ENCODE measurements around the gene PRDM10. TPM values are rescaled to one million over a fixed set of nuclear protein-coding genes. Genes with fewer than 3 reads are reported as not detected.
"Not testable (repeated sequence)": the region's sequence is repeated elsewhere in the genome, so short reads cannot be mapped to it uniquely, and the experiment has no call there.

The PRDM10 gene
- polyA plus RNA-seq, 1 donor = 6.0 TPM

DNA sequence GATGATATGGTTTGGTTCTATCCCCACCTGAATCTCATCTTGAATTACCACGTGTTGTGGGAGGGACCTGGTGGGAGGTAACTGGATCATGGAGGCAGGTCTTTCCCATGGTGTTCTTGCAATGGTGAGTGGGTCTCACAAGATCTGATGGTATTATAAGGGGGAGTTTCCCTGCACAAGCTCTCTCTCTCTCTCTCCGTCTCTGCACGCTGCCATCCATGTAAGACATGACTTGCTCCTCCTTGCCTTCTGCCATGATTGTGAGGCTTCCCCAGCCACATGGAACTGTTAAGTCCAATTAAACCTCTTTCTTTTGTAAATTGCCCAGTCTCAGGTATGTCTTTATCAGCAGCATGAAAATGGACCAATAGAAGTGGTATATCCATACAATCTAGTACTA is 13.2 kb upstream of the PRDM10 start:
- not testable (repeated sequence) for DNase-seq (ENCODE audit: low read depth)

DNA sequence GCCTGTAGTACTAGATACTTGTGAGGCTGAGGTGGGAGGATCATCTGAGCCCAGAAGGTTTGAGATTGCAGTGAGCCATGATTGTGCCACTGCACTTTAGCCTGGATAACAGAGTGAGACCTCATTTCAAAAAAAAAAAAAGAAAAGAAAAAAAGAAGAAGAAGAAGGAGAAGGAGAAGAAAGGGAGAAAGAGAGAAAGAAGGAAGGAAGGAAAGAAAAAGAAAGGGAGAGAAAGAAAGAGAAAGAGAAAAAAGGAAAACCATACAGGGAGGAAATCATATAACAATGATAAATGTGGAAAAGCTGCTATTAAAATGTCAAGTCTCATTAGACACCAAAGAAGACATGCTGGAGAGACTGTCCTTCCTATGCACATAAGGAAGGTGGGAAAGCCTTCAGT is 5.7 kb upstream of the PRDM10 start:
- no peak for DNase-seq (ENCODE audit: low read depth)

DNA sequence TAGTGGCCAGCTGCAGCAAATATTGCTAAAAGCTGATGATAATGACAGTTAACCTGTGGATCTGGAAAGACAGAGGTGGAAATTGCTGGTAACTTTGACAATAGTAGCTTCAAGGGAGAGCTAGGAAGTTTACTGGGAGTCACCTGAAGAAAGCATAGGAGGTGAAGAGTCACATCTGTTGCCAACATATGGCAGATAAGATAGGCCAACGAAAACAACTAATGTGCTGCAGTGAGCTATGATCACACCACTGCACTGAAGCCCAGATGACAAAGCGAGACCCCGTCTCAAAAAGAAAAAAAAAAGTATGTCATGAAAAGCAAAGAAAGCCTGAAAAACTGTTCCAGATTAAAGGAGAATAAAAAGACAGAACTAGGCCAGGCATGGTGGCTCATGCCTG is 4.3 kb upstream of the PRDM10 start:
- DNase-seq (ENCODE audit: low read depth) = no peak

DNA sequence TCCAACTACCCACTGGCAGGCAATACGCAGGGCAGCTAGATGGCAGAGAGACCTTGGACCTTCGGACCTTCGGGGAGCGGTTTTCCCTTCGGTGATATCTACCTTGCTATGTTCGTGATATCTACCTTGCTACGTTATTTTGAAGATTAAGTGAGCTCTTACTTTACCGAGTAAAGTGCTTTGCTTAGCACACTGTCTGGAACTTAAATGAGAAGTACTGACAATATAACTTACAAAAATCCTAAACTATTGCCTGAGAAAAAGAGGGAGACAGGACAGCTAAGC is 1.0 kb upstream of the PRDM10 start:
- DNase-seq (ENCODE audit: low read depth) = no peak

DNA sequence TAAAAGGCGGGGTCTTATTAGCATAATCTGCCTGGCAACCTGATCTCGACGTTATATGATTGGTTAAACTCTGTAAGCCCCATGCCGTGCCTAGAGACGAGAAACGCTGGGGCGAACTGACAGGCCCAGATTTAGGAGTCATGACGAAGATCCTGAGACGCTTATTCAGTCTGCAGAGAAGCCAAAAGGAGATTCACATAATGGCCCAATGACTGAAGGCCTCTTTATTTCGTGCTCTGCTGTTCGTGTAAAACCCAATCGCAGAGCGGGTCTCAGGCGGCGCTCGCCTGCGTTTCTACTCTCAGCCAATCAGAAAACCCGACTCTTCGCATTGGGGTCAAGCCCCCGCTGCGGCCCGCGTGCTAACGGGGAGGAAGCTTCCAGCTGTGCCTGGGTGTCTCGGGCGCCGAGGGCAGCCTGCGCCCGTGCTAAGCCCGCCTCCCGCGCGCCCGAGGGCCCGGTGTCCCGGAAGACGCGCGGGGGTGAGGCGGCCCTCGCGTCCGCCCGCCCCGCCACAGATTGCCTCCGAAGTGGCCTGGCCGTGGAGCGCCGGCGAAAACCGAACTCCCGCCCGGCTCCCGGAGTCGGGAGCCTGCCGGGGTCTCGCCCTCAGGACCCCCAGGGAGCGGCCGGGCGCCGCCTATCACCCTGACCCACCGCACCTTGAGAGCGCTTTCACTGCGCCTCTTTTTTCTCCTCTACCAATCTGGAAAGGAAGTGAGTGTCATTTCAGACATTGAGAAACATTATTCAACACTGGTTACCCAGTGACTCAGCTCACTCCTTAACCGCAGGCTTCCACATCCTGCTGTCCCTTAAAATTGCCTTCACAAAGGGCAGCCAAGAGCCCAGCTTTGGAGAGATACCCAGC is 446 bp upstream of the PRDM10 start:
- DNase-seq (ENCODE audit: low read depth) = peak; percentile 95

DNA sequence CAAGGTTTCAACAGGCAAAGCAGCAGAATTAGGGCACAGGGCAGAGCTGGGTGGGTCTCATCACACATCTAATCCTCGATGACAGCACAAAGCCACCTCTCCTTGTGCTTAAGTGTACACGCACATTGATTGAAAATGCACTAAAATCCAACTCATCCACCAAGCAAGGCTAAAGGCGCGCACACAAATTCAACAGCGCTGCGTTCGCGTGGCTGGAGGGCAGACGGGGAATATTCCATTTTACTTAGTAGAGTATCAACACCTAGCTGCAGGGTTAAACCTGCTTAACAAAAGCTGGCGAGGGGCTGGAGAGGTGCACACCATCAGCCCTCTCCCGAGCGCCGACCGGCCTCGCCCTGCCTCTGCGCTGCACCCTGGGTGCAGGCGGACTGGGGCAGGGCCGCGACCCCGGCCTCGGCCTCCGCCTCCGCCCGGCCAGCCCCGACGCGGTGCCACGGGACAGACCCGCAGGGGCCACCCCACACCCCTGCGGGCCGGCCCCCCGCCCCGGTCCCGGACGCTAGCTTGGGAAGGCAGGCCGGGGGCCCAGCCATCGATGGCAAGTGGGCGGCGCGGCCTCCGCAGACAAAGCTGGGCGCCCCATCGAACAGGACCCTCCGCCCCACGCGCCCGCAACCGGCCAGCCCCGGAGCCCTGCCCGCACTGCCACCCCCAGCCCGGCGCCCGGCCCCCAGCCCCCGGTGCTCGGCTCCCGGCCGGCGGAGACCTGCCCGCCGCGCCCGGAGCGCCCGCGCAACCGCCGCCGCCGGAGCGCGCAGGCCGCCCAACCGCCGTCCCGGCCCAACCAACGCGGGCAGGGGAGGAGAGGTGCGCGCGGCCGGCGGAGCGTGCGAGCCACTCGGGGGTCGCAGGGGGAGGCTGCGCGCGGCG is 929 bp downstream of the PRDM10 start:
- no peak for DNase-seq (ENCODE audit: low read depth)

DNA sequence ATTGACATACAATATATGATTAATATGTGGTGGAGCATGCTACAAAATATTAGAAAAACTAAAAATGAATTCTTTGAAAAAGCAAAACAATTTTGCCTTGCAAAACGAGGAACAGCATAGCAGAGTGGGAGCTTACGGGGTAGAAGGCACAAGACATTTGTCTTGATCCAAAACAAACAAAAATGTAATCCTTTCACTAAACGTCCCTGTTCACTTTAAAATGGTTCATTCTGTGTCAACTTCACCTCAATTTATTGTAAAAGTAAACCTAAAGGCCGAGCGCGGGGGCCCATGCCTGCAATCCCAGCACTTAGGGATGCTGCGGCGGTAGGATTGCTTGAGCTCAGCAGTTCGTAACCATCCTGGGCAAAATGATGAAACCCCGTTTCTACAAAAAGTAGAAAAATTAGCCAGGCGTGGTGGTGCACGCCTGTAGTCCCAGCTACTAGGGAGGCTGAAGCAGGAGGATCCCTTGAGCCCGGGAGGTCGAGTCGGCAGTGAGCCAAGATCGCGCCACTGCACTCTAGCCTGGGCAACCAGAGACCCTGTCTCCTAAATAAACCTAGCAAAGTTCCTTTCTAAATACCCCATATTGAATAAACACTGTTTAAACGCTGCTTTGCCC is 2.0 kb downstream of the PRDM10 start:
- no peak for DNase-seq (ENCODE audit: low read depth)

DNA sequence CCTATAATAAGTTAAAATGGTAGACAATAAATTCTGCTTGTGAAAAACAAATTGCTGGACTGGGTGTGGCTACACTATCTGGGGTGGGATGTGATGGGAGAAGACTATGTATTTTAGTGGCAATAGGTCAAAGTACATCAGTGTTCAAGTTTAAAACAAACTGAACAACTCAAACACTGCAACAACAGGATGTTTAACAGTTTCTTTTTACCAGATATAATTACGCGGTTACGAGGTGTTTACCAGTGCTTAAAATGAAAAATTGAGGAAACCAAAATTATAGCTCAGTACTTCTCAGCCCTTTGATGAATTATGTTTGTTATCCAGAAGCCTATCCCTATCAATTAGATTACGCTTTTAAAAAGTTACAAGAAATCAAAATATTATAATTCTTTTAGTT is 3.2 kb downstream of the PRDM10 start:
- DNase-seq (ENCODE audit: low read depth) = no peak

DNA sequence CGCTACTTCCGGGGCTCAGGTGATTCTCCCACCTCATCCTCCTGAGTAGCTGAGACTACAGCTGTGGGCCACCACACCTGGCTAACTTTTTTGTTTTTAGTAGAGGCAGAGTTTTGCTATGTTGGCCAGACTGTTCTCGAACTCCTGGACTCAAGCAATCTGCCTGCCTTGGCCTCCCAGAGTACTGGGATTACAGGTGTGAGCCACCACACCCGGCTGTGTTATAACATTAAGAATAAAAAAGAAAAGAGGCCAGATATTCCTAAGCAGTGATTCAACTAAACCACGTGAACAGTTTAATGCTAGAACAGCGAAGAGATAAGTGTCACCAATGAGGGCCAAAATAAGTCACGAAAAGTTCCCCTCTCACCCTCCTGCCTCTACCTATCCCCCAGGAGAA is 3.7 kb downstream of the PRDM10 start:
- no peak for DNase-seq (ENCODE audit: low read depth)

DNA sequence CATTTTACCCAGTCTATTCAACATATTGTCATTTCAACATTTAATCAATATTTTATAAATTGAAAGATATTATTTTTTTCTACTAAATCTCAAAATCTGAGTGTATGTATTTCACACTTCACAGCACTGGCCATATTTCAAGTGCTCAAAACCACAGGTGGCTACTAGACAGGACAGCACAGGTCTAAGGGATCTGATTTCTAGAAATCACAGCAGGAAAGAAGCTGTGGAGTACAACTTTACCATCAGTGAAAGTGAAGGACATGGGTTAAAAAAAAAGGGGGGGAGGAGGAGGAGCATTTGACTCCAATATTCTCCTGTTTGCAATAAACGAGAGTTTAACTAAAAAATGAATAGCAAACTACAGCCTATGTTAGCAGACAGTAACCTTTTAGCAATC is 4.5 kb downstream of the PRDM10 start:
- DNase-seq (ENCODE audit: low read depth) = no peak

DNA sequence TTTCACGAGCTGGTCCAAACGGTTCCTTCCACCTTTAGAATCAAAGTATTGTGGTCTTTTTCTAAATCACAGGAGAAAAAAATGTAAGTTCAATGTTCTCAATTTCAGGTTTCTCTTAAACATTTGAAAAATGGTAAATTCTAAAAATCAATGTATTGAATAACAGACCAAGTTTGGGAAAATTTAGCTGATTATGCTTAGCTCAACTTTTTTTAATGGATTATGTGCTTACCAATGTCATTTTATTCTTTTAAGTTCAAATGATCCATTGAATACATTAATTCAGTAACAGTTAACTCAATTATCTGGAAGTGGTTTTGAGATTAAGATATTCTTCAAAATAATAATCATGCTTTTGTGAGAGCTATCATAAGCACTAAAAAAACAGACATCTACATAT is 5.1 kb downstream of the PRDM10 start:
- no peak for DNase-seq (ENCODE audit: low read depth)

DNA sequence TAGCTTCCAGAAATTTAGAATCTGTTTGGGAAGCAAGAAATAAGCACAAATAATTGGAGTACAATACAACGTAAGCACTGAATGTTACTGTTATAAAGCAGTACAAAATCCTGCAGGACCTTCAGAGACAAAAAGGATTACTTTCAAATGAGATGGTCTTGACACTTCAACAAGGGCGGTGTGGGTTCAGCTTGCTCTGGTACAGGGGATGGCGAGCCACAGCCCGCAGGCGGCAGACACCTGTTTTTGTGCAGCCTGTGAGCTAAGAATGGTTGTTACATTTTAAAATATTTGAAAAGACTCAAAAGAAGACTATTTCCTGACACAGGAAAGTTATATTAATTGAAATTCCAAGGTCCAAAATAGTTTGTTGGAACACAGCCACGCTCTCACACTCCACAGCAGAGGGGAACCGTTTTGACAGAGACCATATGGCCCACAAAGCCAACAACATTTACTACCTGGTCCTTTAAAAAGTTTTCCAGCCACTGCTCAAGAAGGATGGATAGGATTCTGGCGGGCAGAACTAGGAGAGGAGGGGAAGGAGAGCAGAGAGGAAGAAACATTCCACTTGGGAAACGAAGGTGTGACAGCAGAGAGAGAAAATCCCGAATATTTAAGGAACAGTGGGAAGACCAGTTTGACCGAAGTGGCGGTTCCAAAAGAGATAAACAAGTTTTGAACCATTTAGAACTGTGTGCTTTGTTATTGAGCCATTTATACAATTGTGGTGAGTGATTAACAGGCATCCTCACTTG is 6.3 kb downstream of the PRDM10 start:
- DNase-seq (ENCODE audit: low read depth) = no peak

DNA sequence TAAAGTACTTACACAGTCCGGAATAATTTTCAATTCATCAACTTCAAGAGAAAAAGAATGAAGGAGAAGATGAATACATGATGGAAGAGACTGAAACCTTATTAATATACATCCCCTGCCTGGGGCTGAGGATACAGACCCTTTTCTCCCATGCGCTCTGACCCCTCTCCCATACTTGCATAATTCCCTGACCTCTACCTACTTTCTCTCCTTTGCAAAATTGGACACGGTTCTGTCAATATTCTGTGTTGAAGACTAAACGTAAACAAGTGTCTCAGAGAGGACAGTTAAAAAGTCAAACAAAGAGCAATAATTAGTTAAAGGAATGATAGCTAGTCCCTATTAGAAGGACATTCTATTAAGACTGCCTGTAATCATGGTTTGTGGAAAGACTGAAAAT is 7.5 kb downstream of the PRDM10 start:
- DNase-seq (ENCODE audit: low read depth) = no peak

DNA sequence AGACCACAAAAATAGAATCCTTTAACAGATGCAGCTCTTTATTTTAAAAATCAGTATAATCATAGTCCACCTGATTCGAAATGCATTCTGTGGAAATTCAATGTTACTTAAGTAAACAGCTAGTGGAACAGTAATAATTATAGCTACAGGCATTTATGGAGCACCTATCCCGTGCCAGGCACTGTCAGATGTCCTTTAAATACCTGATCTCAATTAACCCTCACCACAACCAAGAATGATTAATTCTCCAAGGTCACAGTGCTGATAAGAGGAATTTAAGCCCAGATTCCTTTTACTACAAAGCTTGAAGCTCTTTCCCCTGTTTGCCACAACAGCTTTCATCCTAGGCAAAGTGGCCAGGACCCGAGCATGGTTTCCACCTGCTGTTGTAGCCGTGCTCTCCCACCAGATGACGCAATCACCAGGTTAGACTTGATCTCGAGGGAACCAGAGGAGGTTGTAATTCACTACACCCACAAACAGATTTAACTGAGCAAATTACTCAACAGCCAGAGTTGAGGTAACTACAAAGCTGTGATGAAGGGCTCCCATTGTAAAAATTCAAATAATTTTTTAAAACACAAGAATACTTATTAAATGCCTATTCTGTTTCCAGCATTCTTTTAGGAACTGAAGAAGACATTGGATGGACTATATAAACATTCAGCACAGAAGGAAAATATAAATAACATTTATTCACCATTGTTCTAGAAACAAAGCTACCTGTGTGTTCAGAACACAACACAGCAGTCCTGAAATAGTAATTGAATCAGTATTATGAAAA is 10.3 kb downstream of the PRDM10 start:
- DNase-seq (ENCODE audit: low read depth) = no peak

DNA sequence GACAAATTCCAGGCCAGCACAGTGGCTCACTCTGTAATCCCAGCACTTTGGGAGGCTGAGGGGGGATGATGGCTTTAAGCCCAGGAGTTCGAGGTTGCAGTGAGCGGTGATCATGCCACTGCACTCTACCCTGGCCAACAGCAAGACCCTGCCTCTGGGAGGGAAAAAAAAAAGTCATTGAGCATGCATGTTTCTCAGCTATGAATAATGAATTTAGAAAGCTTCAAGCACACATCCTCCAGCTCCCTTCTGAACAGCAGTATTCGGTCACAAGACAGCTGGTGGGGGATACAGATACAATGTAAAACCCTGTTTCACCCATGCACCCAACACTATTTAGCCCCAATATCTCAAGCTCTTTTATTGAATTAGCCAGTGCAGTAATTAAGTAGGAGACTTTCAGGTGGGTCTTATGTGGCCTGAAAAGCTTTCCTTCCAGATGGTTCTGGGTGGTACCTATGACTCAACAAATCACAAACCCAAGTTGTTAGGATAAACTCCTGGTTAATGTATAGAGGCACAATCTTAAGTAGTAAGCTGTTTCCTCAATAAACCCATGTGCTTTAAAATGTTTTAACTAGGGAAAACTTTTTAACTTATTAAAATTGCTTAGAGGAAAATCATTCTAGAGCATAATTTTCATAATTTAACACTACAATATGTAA is 13.4 kb downstream of the PRDM10 start:
- no peak for DNase-seq (ENCODE audit: low read depth)

DNA sequence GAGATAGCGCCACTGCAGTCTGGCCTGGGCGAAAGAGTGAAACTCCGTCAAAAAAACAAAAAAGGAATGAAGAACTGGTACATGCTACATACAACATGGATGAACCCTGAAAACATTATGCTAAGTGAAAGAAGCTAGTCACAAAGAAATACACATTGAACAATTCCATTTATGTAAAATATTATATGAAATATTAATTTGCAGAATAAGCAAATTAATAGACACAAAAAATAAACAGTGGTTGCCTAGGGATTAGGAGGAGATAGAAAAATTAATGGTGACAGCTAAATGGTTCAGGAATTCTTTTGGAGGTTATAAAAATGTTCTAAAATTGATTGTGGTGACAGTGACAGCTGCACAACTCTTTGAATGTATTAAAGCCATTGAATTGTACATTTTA is 14.7 kb downstream of the PRDM10 start:
- DNase-seq (ENCODE audit: low read depth) = no peak

DNA sequence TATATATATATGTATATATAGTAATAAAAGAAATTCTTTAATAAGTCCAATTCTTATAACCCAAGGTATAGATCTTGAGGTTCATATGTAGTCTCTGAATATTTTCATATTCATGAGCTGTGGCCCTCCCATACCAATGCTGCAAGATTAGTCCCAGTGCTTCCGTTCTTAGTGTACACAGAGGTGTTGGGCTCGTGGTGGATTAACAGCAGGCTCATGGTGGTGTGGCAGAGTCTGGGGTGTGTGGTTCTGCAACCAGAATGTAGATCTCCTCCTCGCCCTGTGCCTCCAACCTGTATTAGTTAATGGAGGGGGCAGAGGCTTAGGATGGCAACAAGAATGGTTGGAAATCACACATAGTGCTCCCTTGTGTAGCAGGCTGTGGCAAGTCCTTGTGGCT is 16.8 kb downstream of the PRDM10 start:
- no peak for DNase-seq (ENCODE audit: low read depth)

DNA sequence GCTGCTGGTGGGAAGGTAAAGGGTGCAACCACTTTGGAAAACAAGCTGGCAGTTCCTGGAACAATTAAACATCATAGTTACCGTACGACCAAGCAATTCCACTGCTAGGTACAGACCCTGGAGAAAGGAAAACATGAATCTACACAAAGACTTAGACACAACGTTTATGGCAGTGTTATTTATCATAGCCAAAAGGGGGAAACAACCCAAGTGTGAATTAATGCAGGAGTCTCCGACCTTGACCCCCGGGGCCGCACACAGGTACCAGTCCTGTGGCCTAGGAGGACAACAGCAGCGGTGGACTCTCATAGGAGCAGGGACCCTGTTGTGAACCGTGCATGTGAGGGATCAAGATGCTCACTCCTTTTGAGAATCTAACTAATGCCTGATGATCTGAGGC is 22.5 kb downstream of the PRDM10 start:
- no peak for DNase-seq (ENCODE audit: low read depth)

DNA sequence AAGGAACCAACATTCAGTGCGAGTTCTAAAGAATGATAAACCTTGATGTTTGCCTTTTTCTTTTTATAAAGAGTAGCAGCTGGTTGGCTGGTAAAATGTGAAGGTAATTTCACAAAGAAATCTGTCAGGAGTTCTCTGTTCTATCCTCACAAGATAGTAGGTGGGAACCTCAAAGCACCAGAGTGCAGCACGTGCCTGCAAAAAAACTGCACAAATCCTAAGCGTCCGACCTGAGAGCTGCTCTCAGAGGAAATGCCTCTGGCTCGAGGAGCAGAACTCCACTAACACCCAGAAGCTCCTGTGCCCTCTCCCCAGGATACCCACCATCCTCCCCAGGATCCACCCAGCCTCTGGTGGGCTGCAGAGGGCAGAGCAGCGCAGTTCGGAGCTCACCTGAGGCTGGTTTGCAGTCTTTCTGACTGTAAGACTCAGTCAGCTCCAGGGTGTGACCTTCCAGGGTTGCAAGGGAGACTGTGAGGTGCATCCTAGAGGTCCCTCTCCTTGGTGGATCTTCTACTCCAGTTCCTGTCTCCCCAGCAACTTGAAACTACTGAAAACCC is 23.5 kb downstream of the PRDM10 start:
- no peak for DNase-seq (ENCODE audit: low read depth)

DNA sequence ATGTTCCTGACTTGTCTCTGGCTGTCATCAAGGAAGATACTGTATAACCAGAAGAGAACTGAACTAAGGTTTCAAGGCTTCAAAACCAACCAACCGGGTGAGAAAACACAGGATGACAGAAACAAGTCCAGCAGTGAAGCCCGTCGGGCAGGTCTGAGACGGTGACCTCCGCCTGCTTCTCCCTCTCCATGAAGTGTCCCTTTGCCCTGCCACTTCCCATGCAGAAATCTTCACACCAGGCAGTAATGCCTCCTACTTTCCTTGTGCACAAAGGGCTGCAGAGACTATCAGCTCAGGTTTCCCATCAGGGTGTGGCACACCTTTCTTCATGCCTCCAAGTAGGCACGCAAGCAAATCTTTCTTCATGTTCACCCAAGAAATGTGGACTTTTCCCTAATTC is 24.2 kb downstream of the PRDM10 start:
- DNase-seq (ENCODE audit: low read depth) = no peak

All from forelimb muscle (tissue), 1 donor.